Measurements from ENCODE around the gene C16orf90. TPM values are rescaled to one million over a fixed set of nuclear protein-coding genes. Genes with fewer than 3 reads are reported as not detected.
A peak's percentile ranks its signal among the peaks of the same experiment; 100 is the strongest.

The C16orf90 gene
- total RNA-seq, 2 experiments from 2014 or later: not detected

GRCh38 chr16:3481696-3482658 lies 13.3 kb downstream of the C16orf90 start:
- ChIA-PET CTCF (no interaction called here), POLR2A (no interaction called here)
- ATAC-seq (ENCODE audit: poor library complexity) (no peak), DNase-seq (no peak)
- Histone ChIP-seq H3K27me3 (ENCODE audit: control insufficient read depth in 1 of 2, insufficient read depth in 2 of 2, low read length in 2 of 2) (no peaks in the 10 kb centered on the region), H3K4me1 (ENCODE audit: insufficient read depth, low read length) (no peaks in the 10 kb centered on the region), H3K27ac (ENCODE audit: low read depth in 1 of 2, low read length in 2 of 2) (no peak overlapping the region), H3K4me3 (ENCODE audit: low read length) (no peak overlapping the region), H3K36me3 (ENCODE audit: insufficient read depth, low read length) (peaks cover 71% of the 10 kb centered on the region), H3K9me3 (ENCODE audit: control insufficient read depth in 1 of 2, insufficient read depth in 1 of 2, low read length in 2 of 2) (no peaks in the 10 kb centered on the region)
- Mint-ChIP-seq H3K4me1 (ENCODE audit: low read depth) (no peaks in the 10 kb centered on the region), H3K36me3 (ENCODE audit: low read depth) (peaks cover 76% of the 10 kb centered on the region), H3K27me3 (no peaks in the 10 kb centered on the region), H3K9me3 (no peaks in the 10 kb centered on the region), H3K27ac (no peak overlapping the region), H3K4me3 (no peak overlapping the region)
- TF ChIP-seq CTCF (IDR thresholded peaks at IDR 0.05): no peak
- intact Hi-C loops (cut with DNase I, micrococcal nuclease): no loop called here

- peaks cover 77% of the 10 kb centered on the region for H3K36me3 Mint-ChIP-seq (ENCODE audit: low read depth)
- Histone ChIP-seq H3K27ac (ENCODE audit: low read depth in 1 of 2, low read length in 2 of 2) (no peak overlapping the region), H3K4me1 (ENCODE audit: insufficient read depth, low read length) (no peaks in the 10 kb centered on the region), H3K36me3 (ENCODE audit: insufficient read depth, low read length) (peaks cover 67% of the 10 kb centered on the region), H3K27me3 (ENCODE audit: control insufficient read depth in 1 of 2, insufficient read depth in 2 of 2, low read length in 2 of 2) (no peaks in the 10 kb centered on the region), H3K9me3 (ENCODE audit: control insufficient read depth in 1 of 2, insufficient read depth in 1 of 2, low read length in 2 of 2) (no peaks in the 10 kb centered on the region), H3K4me3 (ENCODE audit: low read length) (no peak overlapping the region)
- POLR2A ChIA-PET: no interaction called here
- ATAC-seq (ENCODE audit: poor library complexity): no peak
- H3K4me1 Mint-ChIP-seq (ENCODE audit: low read depth): no peaks in the 10 kb centered on the region
- no peak overlapping the region for H3K27ac Mint-ChIP-seq
- DNase-seq: no peak
- no peak for TF ChIP-seq CTCF (IDR thresholded peaks at IDR 0.05)
- no peak overlapping the region for H3K4me3 Mint-ChIP-seq
- intact Hi-C loops (cut with DNase I, micrococcal nuclease): no loop called here
- CTCF ChIA-PET: interaction anchor here (1.1 kb wide), 1 partner anchor 20 kb away, joined by 3 read pairs; the partner anchor contains the start of gene CLUAP1
- no peaks in the 10 kb centered on the region for H3K9me3 Mint-ChIP-seq
- H3K27me3 Mint-ChIP-seq: no peaks in the 10 kb centered on the region
Observed at GRCh38 chr16:3480901-3481695, 14.2 kb downstream of the C16orf90 start.

GRCh38 chr16:3479654-3480216 lies 15.6 kb downstream of the C16orf90 start:
- no peak for TF ChIP-seq CTCF (IDR thresholded peaks at IDR 0.05)
- Histone ChIP-seq H3K4me3 (ENCODE audit: low read length) (no peak overlapping the region), H3K27me3 (ENCODE audit: control insufficient read depth in 1 of 2, insufficient read depth in 2 of 2, low read length in 2 of 2) (no peaks in the 10 kb centered on the region), H3K27ac (ENCODE audit: low read depth in 1 of 2, low read length in 2 of 2) (no peak overlapping the region), H3K36me3 (ENCODE audit: insufficient read depth, low read length) (peaks cover 55% of the 10 kb centered on the region), H3K9me3 (ENCODE audit: control insufficient read depth in 1 of 2, insufficient read depth in 1 of 2, low read length in 2 of 2) (no peaks in the 10 kb centered on the region), H3K4me1 (ENCODE audit: insufficient read depth, low read length) (no peaks in the 10 kb centered on the region)
- Mint-ChIP-seq H3K27me3 (no peaks in the 10 kb centered on the region), H3K4me1 (ENCODE audit: low read depth) (no peaks in the 10 kb centered on the region), H3K9me3 (no peaks in the 10 kb centered on the region), H3K4me3 (no peak overlapping the region), H3K36me3 (ENCODE audit: low read depth) (peaks cover 65% of the 10 kb centered on the region), H3K27ac (peak overlapping the region; percentile 47)
- CTCF ChIA-PET: no interaction called here
- DNase-seq: no peak
- no peak for ATAC-seq (ENCODE audit: poor library complexity)
- POLR2A ChIA-PET: no interaction called here
- intact Hi-C loops (cut with DNase I, micrococcal nuclease): no loop called here

Data from CD4-positive, alpha-beta T cell (primary cell).